LNCAP (cell line): ENCODE results near the gene NIT1.

Experiments
- TF ChIP-seq, protein P1 (sequence below): fragments of 450-650 bp; IDR thresholded peaks from 2 replicates; pipeline ENCODE4 v1.5.1; 2017; ENCODE audit warnings: mild to moderate bottlenecking

The NIT1 gene

DNA sequence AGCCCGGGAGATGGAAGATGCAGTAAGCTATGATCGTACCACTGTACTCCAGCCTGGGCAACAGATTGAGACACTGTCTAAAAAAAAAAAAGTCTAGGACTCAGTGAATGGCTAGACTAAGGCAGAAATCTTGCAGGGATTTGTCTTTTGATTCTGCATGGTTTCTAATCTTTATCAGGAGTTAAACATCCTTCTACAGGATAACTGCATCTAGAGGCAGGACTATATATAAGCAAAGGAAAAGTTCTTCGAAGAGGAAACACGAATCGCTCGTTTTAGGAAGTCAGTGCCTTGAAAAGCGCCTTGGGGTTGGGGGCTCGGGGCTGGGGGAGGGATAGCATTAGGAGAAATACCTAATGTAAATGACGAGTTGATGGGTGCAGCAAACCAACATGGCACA, 35.3 kb downstream of the NIT1 start:
- TF ChIP-seq, protein P1, sequence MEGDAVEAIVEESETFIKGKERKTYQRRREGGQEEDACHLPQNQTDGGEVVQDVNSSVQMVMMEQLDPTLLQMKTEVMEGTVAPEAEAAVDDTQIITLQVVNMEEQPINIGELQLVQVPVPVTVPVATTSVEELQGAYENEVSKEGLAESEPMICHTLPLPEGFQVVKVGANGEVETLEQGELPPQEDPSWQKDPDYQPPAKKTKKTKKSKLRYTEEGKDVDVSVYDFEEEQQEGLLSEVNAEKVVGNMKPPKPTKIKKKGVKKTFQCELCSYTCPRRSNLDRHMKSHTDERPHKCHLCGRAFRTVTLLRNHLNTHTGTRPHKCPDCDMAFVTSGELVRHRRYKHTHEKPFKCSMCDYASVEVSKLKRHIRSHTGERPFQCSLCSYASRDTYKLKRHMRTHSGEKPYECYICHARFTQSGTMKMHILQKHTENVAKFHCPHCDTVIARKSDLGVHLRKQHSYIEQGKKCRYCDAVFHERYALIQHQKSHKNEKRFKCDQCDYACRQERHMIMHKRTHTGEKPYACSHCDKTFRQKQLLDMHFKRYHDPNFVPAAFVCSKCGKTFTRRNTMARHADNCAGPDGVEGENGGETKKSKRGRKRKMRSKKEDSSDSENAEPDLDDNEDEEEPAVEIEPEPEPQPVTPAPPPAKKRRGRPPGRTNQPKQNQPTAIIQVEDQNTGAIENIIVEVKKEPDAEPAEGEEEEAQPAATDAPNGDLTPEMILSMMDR = no peak

DNA sequence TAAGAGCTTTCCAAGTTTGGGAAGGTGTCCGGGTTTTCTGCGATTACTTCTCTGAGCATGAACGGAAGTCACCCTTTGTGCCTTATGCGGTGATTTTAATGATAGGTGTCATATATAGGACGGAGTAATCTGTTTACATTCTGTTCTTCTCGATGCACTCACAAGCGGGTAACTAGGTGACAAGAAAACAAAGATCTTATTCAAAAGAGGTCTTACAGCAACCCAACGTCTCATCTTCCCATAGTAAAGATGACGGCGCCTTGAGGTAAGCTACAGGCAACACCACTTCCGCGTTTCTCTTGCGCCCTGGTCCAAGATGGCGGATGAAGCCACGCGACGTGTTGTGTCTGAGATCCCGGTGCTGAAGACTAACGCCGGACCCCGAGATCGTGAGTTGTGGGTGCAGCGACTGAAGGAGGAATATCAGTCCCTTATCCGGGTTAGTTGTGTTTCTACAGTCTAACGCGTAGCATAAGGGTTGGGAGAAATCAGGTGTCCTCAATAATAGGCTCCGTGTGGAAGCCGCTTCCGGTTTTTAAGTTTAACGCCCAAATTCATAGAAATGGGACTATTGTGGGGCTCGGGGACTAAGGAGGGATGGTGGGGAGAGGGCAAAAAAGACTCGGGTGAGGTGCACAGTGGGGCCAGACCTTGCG, 35.9 kb downstream of the NIT1 start, which contains the start of gene UFC1:
Gene UFC1, plus strand, starts transcription at position 297 of the 656 bp plus-strand sequence. Its CDS starts 20 bp downstream, at position 317.
- TF ChIP-seq, protein P1 = no peak

DNA sequence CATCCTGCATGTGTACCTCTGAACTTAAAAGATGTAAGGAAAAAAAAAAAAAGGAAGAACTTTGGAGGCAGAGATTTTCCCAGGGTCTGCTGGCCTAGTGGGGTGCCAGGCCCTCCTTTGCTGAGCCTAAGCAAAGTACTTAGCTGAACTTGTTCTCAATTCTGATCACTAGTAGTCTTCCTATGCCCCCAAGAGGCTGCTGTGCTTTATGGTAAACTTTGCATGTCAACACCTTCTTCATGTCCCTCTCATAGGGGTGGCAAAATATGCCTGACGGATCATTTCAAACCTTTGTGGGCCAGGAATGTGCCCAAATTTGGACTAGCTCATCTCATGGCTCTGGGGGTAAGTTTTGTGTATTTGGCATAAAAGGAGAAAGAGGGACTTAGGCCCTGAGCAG, 40.0 kb downstream of the NIT1 start:
- TF ChIP-seq, protein P1 = no peak

DNA sequence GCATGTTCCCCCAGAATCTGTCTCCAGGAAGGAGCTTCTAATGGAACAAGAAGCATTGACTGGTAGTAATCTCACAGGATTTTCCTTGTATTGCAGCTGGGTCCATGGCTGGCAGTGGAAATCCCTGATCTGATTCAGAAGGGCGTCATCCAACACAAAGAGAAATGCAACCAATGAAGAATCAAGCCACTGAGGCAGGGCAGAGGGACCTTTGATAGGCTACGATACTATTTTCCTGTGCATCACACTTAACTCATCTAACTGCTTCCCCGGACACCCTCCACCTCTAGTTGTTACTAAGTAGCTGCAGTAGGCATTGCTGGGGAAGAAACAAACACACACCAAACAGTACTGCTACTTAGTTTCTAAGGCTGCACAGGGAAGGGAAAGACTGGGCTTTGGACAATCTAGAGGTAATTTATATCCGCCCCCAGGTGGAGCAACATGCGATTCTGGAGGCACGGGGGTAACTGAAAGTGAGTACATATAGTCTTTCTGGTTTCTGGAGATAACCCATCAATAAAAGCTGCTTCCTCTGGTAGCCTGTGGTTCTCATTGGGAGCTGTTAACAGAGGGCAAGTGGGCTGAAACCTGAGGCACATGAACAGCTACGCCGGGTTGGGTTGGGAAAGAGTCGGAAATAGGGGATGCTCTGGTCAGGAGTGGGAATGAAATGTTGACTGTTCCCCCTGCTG, 40.6 kb downstream of the NIT1 start:
- TF ChIP-seq, protein P1 = no peak

DNA sequence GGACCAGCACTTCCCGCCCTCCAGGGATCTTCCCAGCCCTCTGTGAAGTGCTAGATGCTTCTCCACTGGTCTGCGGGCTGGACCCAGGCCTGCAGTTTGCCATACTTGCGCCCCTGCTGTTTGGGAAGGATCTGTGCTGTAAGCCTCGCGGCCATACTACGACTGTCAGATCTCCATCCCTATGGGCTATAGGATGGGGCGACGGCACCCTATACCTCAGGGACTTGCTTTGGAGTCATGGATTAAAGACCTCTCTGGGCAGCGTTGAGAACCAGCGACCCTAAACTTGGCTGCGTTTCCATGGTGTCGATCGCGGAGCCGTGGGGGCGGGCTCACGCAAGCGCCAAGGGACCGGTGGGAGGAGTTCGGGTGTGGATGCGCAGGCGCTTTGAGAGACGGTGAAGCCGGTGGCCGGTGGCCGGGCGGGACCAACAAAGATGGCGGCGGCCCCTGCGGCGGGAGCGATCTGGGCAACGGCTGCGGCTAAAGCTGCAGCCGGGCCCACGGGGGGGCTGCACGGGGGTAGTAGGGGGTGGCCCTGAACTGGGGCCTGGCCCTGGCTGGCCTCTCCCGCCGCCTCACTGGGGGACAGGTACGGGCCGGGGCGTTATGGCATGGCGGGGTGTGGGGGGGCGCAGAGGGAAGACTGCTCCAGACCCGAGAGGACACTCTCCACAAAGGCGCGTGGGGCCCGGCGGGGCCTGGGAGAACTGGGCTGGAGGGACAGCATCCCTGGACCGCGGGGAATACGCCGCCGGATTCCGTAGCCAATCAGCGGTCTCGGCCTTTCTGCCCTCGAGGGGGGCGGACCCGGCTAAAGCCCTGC, 41.4 kb downstream of the NIT1 start, which contains the start of gene USP21:
Gene USP21, plus strand, starts transcription at position 414 of the 826 bp plus-strand sequence. CDS start 1,141 bp downstream, outside the sequence.
- TF ChIP-seq, protein P1 = no peak; the same call in 1 of the 2 replicates

DNA sequence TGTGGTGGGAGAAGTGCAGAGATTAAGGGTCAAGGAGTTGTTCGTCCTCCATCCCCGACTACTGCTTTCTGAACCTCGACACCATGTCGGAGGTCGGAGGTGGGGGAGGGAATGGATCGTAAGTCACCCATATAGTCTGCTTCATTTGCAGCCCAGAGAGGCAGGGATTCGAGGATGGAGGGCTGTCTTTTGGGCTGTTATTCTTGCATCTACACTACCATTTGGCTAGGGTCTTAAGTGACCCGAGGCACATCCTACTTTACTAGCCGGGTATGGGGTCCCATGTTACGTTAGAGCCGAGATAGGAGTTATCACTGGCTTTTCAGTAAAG, 42.0 kb downstream of the NIT1 start:
- TF ChIP-seq, protein P1 = no peak

DNA sequence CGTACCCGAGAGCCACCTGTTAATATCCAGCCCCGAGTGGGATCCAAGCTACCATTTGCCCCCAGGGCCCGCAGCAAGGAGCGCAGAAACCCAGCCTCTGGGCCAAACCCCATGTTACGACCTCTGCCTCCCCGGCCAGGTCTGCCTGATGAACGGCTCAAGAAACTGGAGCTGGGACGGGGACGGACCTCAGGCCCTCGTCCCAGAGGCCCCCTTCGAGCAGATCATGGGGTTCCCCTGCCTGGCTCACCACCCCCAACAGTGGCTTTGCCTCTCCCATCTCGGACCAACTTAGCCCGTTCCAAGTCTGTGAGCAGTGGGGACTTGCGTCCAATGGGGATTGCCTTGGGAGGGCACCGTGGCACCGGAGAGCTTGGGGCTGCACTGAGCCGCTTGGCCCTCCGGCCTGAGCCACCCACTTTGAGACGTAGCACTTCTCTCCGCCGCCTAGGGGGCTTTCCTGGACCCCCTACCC, 42.8 kb downstream of the NIT1 start:
- TF ChIP-seq, protein P1 = no peak
